HPDE6-E6E7 (cell line): ENCODE results near the gene DYNLL2.
"Not testable (repeated sequence)": the region's sequence is repeated elsewhere in the genome, so short reads cannot be mapped to it uniquely, and the experiment has no call there.

ENCODE experiments used
- DNase-seq: peaks from one replicate; pipeline ENCODE4 v3.0.0; 2011; ENCODE audit warnings: missing footprints; ENCODE audit errors: extremely low spot score

The DYNLL2 gene

GRCh38 chr17:58101898-58102297 is 18.7 kb downstream of the DYNLL2 start:
- not testable (repeated sequence) for DNase-seq

- DNase-seq = no peak
Observed at GRCh38 chr17:58105093-58105492, 21.9 kb downstream of the DYNLL2 start.

GRCh38 chr17:58107306-58107705 is 24.1 kb downstream of the DYNLL2 start:
- no peak for DNase-seq

GRCh38 chr17:58109197-58109596 is 26.0 kb downstream of the DYNLL2 start:
- no peak for DNase-seq

- no peak for DNase-seq
Observed at GRCh38 chr17:58110012-58110411, 26.8 kb downstream of the DYNLL2 start.

GRCh38 chr17:58111676-58112075 is 28.5 kb downstream of the DYNLL2 start:
- DNase-seq = no peak

GRCh38 chr17:58112970-58113631 is 29.9 kb downstream of the DYNLL2 start:
- peak; percentile 48 for DNase-seq

GRCh38 chr17:58113947-58114346 is 30.7 kb downstream of the DYNLL2 start:
- DNase-seq = no peak

- no peak for DNase-seq
Observed at GRCh38 chr17:58117382-58117781, 34.2 kb downstream of the DYNLL2 start.

GRCh38 chr17:58119491-58119890 is 36.3 kb downstream of the DYNLL2 start:
- no peak for DNase-seq

- no peak for DNase-seq
Observed at GRCh38 chr17:58120195-58120822, 37.1 kb downstream of the DYNLL2 start.

- DNase-seq = peak; percentile 31
Observed at GRCh38 chr17:58121925-58122324, 38.7 kb downstream of the DYNLL2 start.

- no peak for DNase-seq
Observed at GRCh38 chr17:58127846-58128245, 44.6 kb downstream of the DYNLL2 start.

GRCh38 chr17:58132697-58133096 is 49.5 kb downstream of the DYNLL2 start:
- not testable (repeated sequence) for DNase-seq

- DNase-seq = peak; percentile 34
Observed at GRCh38 chr17:58136669-58137279, 53.6 kb downstream of the DYNLL2 start.

GRCh38 chr17:58141505-58141904 is 58.3 kb downstream of the DYNLL2 start:
- no peak for DNase-seq

- DNase-seq = not testable (repeated sequence)
Observed at GRCh38 chr17:58143335-58143734, 60.1 kb downstream of the DYNLL2 start.

GRCh38 chr17:58144801-58145200 is 61.6 kb downstream of the DYNLL2 start:
- no peak for DNase-seq
